A549 (cell line): ENCODE measurements around the gene SPANXC. TPM values are rescaled to one million over a fixed set of nuclear protein-coding genes. Genes with fewer than 3 reads are reported as not detected.

ENCODE experiments used
- ATAC-seq, 2 experiments: fragments of 200-7000 bp in 1 of 2; fragments of >200 bp in 1 of 2; cut with Nextera tagmentation in 1 of 2; cut with Tn5 transposase in 1 of 2; 3 replicates each; pipeline versions ENCODE4 v1.8.0 to v1.9.1; 2018 to 2020; ENCODE audit warnings: mild to moderate bottlenecking in 1 of 2, moderate library complexity in 1 of 2
- CTCF ChIA-PET: fragments of 300-600 bp; sonication (Branson Sonifier 250); formaldehyde crosslinking; extraction: SDS; loops from one replicate; lab custom pipeline; 2021; ENCODE audit warnings: antibody characterized with exemption, inconsistent platforms; lab: Yijun Ruan, JAX
- POLR2A ChIA-PET: fragments of 350-600 bp; formaldehyde crosslinking; extraction: SDS; loops from one replicate; lab custom pipeline; 2021; ENCODE audit warnings: antibody characterized with exemption, inconsistent platforms; lab: Yijun Ruan, JAX
- DNase-seq, 2 experiments: peaks; one replicate each; pipeline versions ENCODE4 v3.0.0 to v3.0.0-alpha.2; 2011 to 2016; ENCODE audit warnings: low read depth in 1 of 2, low spot score in 1 of 2
- FAIRE-seq: peaks from 2 replicates; lab custom pipeline; 2011; peaks lifted over from hg19 to GRCh38; lab: Jason Lieb, UNC
- H3K27ac ChIP-seq, 2 experiments: fragments of >200 bp; sonication (Bioruptor Twin); formaldehyde crosslinking; 3 replicates each; pipeline ENCODE4 v1.5.1; 2016 to 2017
- H3K4me1 ChIP-seq: fragments of >200 bp; sonication (Bioruptor Twin); formaldehyde crosslinking; 3 replicates; pipeline ENCODE4 v1.6.1; 2016
- H3K4me2 ChIP-seq: fragments of >200 bp; sonication (Bioruptor Twin); formaldehyde crosslinking; 3 replicates; pipeline ENCODE4 v1.6.1; 2016
- H3K4me3 ChIP-seq: fragments of >200 bp; sonication (Bioruptor Twin); formaldehyde crosslinking; 3 replicates; pipeline ENCODE4 v1.5.1; 2016
- H3K9me3 ChIP-seq: fragments of >200 bp; sonication (Bioruptor Twin); formaldehyde crosslinking; 3 replicates; pipeline ENCODE4 v1.6.1; 2016
- CHD4 ChIP-seq: fragments of 200-600 bp; sonication (generic); IDR thresholded peaks from 2 replicates; pipeline ENCODE4 v1.6.1; 2016; ENCODE audit warnings: antibody characterized with exemption, mild to moderate bottlenecking, borderline replicate concordance
- ELK1 ChIP-seq: fragments of 150-350 bp; IDR thresholded peaks from 2 replicates; pipeline ENCODE4 v1.6.1; 2014; ENCODE audit warnings: low read depth, mild to moderate bottlenecking, low read length
- FOSL2 ChIP-seq, 2 experiments: fragments of 450-650 bp in 1 of 2; fragments of >200 bp in 1 of 2; sonication (Bioruptor Twin) in 1 of 2; formaldehyde crosslinking; IDR thresholded peaks; 2 replicates each; pipeline versions ENCODE4 v1.5.0 to v1.6.1; 2016 to 2020; ENCODE audit warnings: mild to moderate bottlenecking in 1 of 2, moderate library complexity in 1 of 2
- GATA3 ChIP-seq: IDR thresholded peaks from 2 replicates; pipeline ENCODE4 v1.6.1; 2012; ENCODE audit warnings: borderline replicate concordance
- HEYL ChIP-seq: fragments of 250-450 bp; sonication (Bioruptor Pico); IDR thresholded peaks from 2 replicates; pipeline ENCODE4 v1.8.0; 2021; ENCODE audit warnings: mild to moderate bottlenecking, moderate library complexity
- HOXB5 ChIP-seq: fragments of 250-450 bp; sonication (Bioruptor Pico); IDR thresholded peaks from 2 replicates; pipeline ENCODE4 v1.5.0; 2020; ENCODE audit warnings: mild to moderate bottlenecking, moderate library complexity
- JUN ChIP-seq, 2 experiments: fragments of >200 bp; sonication (Bioruptor Twin); formaldehyde crosslinking; IDR thresholded peaks; 2 replicates in 1 of 2; 3 replicates in 1 of 2; pipeline ENCODE4 v1.6.1; 2016 to 2017
- JUNB ChIP-seq: fragments of >200 bp; sonication (Bioruptor Twin); formaldehyde crosslinking; IDR thresholded peaks from 2 replicates; pipeline ENCODE4 v1.6.1; 2016
- MAFK ChIP-seq: fragments of 450-650 bp; IDR thresholded peaks from 2 replicates; pipeline ENCODE4 v1.6.1; 2014; ENCODE audit not compliant: partially characterized antibody
- MAZ ChIP-seq: fragments of 150-350 bp; IDR thresholded peaks from 2 replicates; pipeline ENCODE4 v1.6.1; 2014; ENCODE audit warnings: antibody characterized with exemption, low read depth, low read length, borderline replicate concordance
- PBX3 ChIP-seq: IDR thresholded peaks from 2 replicates; pipeline ENCODE4 v1.6.1; 2012
- POLR2AphosphoS2 ChIP-seq: conservative IDR thresholded peaks from 2 replicates; pipeline ENCODE4 v1.6.1; 2012; ENCODE audit warnings: low read length, improper control_type of control experiment, inconsistent platforms
- RAD21 ChIP-seq, 2 experiments: fragments of >200 bp in 1 of 2; sonication (Bioruptor Twin) in 1 of 2; formaldehyde crosslinking in 1 of 2; IDR thresholded peaks in 1 of 2; conservative IDR thresholded peaks in 1 of 2; 2 replicates in 1 of 2; 3 replicates in 1 of 2; pipeline ENCODE4 v1.6.1; 2012 to 2018; ENCODE audit warnings: inconsistent platforms in 1 of 2
- RFX5 ChIP-seq: fragments of 450-650 bp; IDR thresholded peaks from 2 replicates; pipeline ENCODE4 v1.7.1; 2014; ENCODE audit warnings: antibody characterized with exemption, mild to moderate bottlenecking, moderate library complexity
- SREBF2 ChIP-seq: fragments of 450-650 bp; IDR thresholded peaks from 2 replicates; pipeline ENCODE4 v1.6.1; 2014; ENCODE audit warnings: mild to moderate bottlenecking, moderate library complexity
- ZFP36 ChIP-seq: fragments of 450-650 bp; IDR thresholded peaks from 2 replicates; pipeline ENCODE4 v1.6.1; 2014; ENCODE audit warnings: borderline replicate concordance; ENCODE audit not compliant: partially characterized antibody
- ZNF302 ChIP-seq: fragments of 250-450 bp; sonication (Bioruptor Pico); IDR thresholded peaks from 2 replicates; pipeline ENCODE4 v1.9.0; 2021; ENCODE audit warnings: inconsistent platforms, mild to moderate bottlenecking, moderate library complexity
- WGBS: methylation state at CpG from one replicate; pipeline ENCODE4 v1.1.6; 2017; ENCODE audit errors: missing lambda C conversion rate; 5-methylcytosine and 5-hydroxymethylcytosine counted together
- polyA plus RNA-seq, 4 experiments: library from polyadenylated mRNA; depleted of rRNA in 3 of 4; stranded (reverse); fragments of >200 nt; fragmentation: RNase III in 1 of 4; extraction: RNeasy Plus Mini Kit Qiagen cat#74134 plus additional on column Dnase treatment in 1 of 4; gene quantifications; 2 replicates in 3 of 4; 3 replicates in 1 of 4; pipeline ENCODE4 v1.2.3, GENCODE V29; 2011 to 2017
- TF ChIP-seq, protein P1 (sequence below): fragments of >200 bp; sonication (Bioruptor Twin); formaldehyde crosslinking; IDR thresholded peaks from 3 replicates; pipeline ENCODE4 v1.5.1; 2016
- TF ChIP-seq, protein P2 (sequence below): IDR thresholded peaks from 2 replicates; pipeline ENCODE4 v1.6.1; 2012
- TF ChIP-seq, protein P3 (sequence below): fragments of 450-650 bp; IDR thresholded peaks from 2 replicates; pipeline ENCODE4 v1.6.1; 2014; ENCODE audit warnings: antibody characterized with exemption

Gene SPANXC
- polyA plus RNA-seq, 2 of the 4 experiments (the other 2 are of a cell fraction), result 0.39 TPM; not detected in 1

GRCh38 chrX:141258080-141258479, 15.8 kb upstream of the SPANXC start:
- POLR2A ChIA-PET, result no interaction called here
- ATAC-seq, result no peak
- no peak for TF ChIP-seq HEYL (CRISPR knock-in tag)
- TF ChIP-seq ZFP36, result no peak
- TF ChIP-seq, protein P1, sequence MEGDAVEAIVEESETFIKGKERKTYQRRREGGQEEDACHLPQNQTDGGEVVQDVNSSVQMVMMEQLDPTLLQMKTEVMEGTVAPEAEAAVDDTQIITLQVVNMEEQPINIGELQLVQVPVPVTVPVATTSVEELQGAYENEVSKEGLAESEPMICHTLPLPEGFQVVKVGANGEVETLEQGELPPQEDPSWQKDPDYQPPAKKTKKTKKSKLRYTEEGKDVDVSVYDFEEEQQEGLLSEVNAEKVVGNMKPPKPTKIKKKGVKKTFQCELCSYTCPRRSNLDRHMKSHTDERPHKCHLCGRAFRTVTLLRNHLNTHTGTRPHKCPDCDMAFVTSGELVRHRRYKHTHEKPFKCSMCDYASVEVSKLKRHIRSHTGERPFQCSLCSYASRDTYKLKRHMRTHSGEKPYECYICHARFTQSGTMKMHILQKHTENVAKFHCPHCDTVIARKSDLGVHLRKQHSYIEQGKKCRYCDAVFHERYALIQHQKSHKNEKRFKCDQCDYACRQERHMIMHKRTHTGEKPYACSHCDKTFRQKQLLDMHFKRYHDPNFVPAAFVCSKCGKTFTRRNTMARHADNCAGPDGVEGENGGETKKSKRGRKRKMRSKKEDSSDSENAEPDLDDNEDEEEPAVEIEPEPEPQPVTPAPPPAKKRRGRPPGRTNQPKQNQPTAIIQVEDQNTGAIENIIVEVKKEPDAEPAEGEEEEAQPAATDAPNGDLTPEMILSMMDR, result no peak
- TF ChIP-seq MAFK, result peak; percentile 80
- TF ChIP-seq, all 56 proteins: peak for 1
- H3K27ac ChIP-seq, result no peak overlapping the region
- H3K4me1 ChIP-seq, result no peaks in the 10 kb centered on the region
- H3K4me2 ChIP-seq, result no peak overlapping the region
- CTCF ChIA-PET, result no interaction called here
- DNase-seq (no peak), FAIRE-seq (peak; percentile 67)
- WGBS, result 91% methylated on average over 1 of the region's 1 CpG
- H3K9me3 ChIP-seq, result no peaks in the 10 kb centered on the region
- no peak overlapping the region for H3K4me3 ChIP-seq

DNA sequence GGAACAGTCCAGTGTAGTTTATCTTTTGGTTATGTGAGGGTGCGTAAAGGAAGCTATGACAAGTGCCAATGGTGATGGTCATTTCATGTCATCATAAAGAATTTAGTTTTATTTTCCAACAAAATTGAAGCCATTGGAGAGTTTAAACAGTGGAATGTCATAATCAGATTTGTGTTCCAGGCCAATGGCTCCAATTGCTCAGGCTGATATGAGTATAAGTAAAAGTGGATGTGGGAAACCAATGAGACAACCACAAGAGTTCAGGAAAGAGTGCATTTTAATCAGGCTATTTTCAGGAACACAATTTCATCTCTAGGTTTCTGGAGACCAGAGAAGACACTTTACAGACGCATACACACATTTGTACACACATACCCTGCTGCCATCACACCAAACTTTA, 20.7 kb downstream of the SPANXC start:
- peak overlapping the region; percentile 85 for H3K4me2 ChIP-seq
- H3K27ac ChIP-seq, result peak overlapping the region; percentile 73 to 81; a peak in 5 of 6 replicates
- no peak for FAIRE-seq
- no peak for DNase-seq
- no peaks in the 10 kb centered on the region for H3K9me3 ChIP-seq
- TF ChIP-seq, protein P2, sequence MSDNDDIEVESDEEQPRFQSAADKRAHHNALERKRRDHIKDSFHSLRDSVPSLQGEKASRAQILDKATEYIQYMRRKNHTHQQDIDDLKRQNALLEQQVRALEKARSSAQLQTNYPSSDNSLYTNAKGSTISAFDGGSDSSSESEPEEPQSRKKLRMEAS, result no peak
- TF ChIP-seq HOXB5 (no peak), JUN (IDR thresholded peaks at IDR 0.05) (no peak), CHD4 (no peak), ELK1 (no peak), POLR2AphosphoS2 (no peak), ZNF302 (CRISPR knock-in tag) (no peak), RAD21 (conservative IDR thresholded peaks at IDR 0.05 in 1 of 2, IDR thresholded peaks at IDR 0.05 in 1 of 2) (no peak), MAZ (no peak), RFX5 (no peak), PBX3 (no peak)
- TF ChIP-seq, protein P3, sequence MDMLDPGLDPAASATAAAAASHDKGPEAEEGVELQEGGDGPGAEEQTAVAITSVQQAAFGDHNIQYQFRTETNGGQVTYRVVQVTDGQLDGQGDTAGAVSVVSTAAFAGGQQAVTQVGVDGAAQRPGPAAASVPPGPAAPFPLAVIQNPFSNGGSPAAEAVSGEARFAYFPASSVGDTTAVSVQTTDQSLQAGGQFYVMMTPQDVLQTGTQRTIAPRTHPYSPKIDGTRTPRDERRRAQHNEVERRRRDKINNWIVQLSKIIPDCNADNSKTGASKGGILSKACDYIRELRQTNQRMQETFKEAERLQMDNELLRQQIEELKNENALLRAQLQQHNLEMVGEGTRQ, result no peak
- H3K4me3 ChIP-seq, result no peak overlapping the region
- 77% methylated on average over 2 of the region's 2 CpGs for WGBS
- ChIA-PET CTCF (no interaction called here), POLR2A (no interaction called here)
- no peak for ATAC-seq
- peaks cover 26% of the 10 kb centered on the region for H3K4me1 ChIP-seq

GRCh38 chrX:141220342-141221008, 21.8 kb downstream of the SPANXC start:
- Histone ChIP-seq H3K4me3 (no peak overlapping the region), H3K4me2 (peak overlapping the region; percentile 85), H3K27ac (peak overlapping the region; percentile 73 to 81), H3K9me3 (no peaks in the 10 kb centered on the region), H3K4me1 (peaks cover 26% of the 10 kb centered on the region)
- POLR2A ChIA-PET, result interaction anchor here (1.0 kb wide), 1 partner anchor 43 kb away, joined by 4 read pairs; the partner anchor contains the start of gene LDOC1
- ATAC-seq, result peak; percentile 84 to 88
- DNase-seq, result peak; percentile 36 to 50
- CTCF ChIA-PET, result interaction anchor here (0.6 kb wide), 1 partner anchor 302 kb away, joined by 3 read pairs; no protein-coding TSS in a partner anchor
- 5% methylated on average over 3 of the region's 3 CpGs for WGBS
- peak; percentile 29; the same call in 1 of the 2 replicates for TF ChIP-seq GATA3
- no peak for TF ChIP-seq SREBF2
- TF ChIP-seq FOSL2 (IDR thresholded peaks at IDR 0.05), result peak; percentile 81
- peak; percentile 84 for TF ChIP-seq FOSL2 (CRISPR knock-in tag; IDR thresholded peaks at IDR 0.05)
- TF ChIP-seq JUNB, result peak; percentile 73
- TF ChIP-seq, all 56 proteins: peak for 3
- peak; percentile 49 for FAIRE-seq
